Muscle layer of duodenum (tissue), 2 donors: ENCODE data around the gene CD2AP.
"Not testable (repeated sequence)": the region's sequence is repeated elsewhere in the genome, so short reads cannot be mapped to it uniquely, and the experiment has no call there.

Experiments used
- H3K27ac ChIP-seq: one replicate; pipeline ENCODE4 v1.7.0; 2013; ENCODE audit warnings: mild to moderate bottlenecking, low read length
- H3K27me3 ChIP-seq: one replicate; pipeline ENCODE4 v1.7.0; 2013; ENCODE audit warnings: low read depth, mild to moderate bottlenecking, control low read depth, low read length
- H3K36me3 ChIP-seq, 2 donors: one replicate each; pipeline ENCODE4 v1.7.0; 2013; ENCODE audit warnings: low read length in 2 of 2, control low read depth in 1 of 2, mild to moderate bottlenecking in 1 of 2; ENCODE audit not compliant: insufficient read depth in 2 of 2, control insufficient read depth in 1 of 2
- H3K4me1 ChIP-seq, 2 donors: one replicate each; pipeline ENCODE4 v1.7.0; 2013; ENCODE audit warnings: low read length in 2 of 2, mild to moderate bottlenecking in 2 of 2, control low read depth in 1 of 2, moderate library complexity in 1 of 2; ENCODE audit not compliant: insufficient read depth in 2 of 2, control insufficient read depth in 1 of 2
- H3K4me3 ChIP-seq, 2 donors: one replicate each; pipeline ENCODE4 v1.7.0; 2013; ENCODE audit warnings: low read length in 2 of 2, low read depth in 1 of 2, mild to moderate bottlenecking in 1 of 2
- H3K9me3 ChIP-seq, 2 donors: one replicate each; pipeline ENCODE4 v1.7.0; 2013; ENCODE audit warnings: low read length in 2 of 2, control low read depth in 1 of 2, mild to moderate bottlenecking in 1 of 2; ENCODE audit not compliant: control insufficient read depth in 1 of 2
- donor health status: healthy.

Gene CD2AP

DNA sequence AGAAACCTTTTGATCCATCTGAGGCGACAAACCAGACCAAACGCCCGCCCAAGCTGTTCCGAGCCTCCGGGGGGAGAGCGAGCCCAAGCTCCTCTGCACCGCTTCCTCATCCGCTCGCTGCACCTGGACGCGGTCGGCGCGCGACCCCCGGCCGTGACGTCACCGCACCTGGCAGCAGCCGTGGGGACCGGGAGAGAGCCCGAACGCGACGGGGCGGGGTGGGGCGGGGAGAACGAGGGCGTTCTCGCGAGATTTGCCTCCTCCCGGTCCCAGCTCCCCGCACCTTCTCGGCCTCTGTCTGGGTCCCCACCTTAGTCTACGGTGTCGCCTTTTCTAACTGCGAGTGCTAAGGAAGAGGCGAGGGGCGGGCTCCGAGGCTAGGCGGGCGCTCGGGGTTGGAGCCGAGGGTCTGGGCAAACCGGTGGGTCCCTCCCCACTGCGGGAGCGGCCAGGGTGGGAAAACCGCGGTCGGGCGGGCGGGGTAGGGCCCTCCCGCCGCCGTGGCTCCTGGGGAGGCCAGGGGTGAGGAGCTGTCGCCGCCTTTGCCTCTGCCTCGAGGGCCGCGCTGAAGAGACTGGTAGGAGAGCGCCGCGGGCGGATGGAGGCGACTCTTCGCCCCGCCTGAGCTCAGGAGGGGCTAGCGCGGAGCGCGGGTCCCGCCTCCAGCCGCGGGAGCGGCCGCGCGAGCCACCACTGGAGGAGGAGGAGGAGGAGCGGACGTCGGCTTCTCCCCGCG lies at the start of gene CD2AP:
CD2AP (plus strand) TSS at position 293 of the 736 bp plus-strand sequence. CDS start 456 bp downstream, outside the sequence.
- Histone ChIP-seq H3K4me3 (peak within 1 kb of the TSS; percentile 82 to 99), H3K4me1 (peaks cover 3 to 10% of the 10 kb centered on the region in 2 donors), H3K9me3 (no peaks in the 10 kb centered on the region), H3K36me3 (no peaks in the 10 kb centered on the region), H3K27ac (peak within 1 kb of the TSS; percentile 94), H3K27me3 (no peaks in the 10 kb centered on the region)

DNA sequence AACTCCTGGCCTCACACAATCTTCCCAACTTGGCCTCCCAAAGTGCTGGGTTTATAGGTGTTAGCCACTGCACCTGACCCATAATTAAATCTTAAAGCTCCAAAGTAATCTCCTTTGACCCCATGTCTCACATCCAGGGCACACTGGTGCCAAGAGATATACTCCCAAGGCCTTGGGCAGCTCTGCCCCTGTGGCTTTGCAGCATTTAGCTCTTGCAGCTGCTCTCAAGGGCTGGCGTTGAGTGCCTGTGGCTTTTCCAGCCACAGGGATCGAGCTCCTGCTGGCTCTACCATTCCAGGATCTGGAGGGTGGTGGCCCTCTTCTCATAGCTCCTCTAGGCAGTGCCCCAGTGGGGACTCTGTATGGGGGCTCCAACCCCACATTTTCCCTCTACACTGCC lies 49.3 kb upstream of the CD2AP start:
- Histone ChIP-seq H3K36me3 (no peaks in the 10 kb centered on the region), H3K27me3 (no peaks in the 10 kb centered on the region), H3K9me3 (peaks cover 3 to 9% of the 10 kb centered on the region in 2 donors), H3K4me1 (no peaks in the 10 kb centered on the region), H3K27ac (no peak overlapping the region), H3K4me3 (no peak overlapping the region)

DNA sequence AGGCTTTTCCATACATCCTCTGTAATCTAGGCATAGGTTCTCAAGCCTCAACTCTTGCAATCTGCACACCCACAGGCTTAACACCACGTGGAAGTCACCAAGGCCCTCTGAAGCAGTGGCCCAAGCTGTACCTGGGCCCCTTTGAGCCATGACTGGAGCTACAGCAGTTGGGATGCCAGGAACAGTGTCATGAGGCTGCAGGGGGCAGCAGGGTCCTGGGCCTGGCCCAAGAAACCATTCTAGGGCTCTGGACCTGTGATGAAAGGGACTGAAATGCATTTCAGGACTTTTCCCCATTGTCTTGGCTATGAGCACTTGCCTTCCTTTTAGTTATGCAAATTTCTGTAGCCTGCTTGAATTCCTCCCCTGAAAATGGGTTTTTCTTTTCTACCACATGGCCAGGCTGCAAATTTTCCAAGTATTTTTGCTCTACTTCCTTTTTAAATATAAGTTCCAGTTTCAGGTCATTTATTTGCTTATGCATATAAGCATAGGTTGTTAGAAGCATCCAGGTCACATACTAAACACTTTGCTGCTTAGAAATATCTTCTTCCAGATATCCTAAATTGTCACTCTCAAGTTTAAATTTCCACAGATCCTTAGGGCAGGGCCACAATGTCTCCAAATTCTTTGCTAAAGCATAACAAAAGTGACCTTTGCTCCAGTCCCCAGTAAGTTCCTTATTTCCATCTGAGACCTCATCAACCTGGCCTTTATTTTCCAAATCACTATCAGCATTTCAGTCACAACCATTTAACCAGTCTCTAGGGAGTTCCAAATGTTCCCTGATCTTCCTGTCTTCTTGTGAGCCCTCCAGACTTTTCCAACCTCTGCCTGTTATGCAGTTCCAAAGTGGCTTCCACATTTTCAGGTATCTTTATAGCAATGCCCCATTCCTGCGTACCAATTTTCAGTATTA lies 48.6 kb upstream of the CD2AP start:
- no peak overlapping the region for H3K4me3 ChIP-seq
- no peak overlapping the region for H3K27ac ChIP-seq
- no peaks in the 10 kb centered on the region for H3K4me1 ChIP-seq
- H3K27me3 ChIP-seq = no peaks in the 10 kb centered on the region
- H3K9me3 ChIP-seq = peaks cover 3 to 9% of the 10 kb centered on the region in 2 donors
- no peaks in the 10 kb centered on the region for H3K36me3 ChIP-seq

DNA sequence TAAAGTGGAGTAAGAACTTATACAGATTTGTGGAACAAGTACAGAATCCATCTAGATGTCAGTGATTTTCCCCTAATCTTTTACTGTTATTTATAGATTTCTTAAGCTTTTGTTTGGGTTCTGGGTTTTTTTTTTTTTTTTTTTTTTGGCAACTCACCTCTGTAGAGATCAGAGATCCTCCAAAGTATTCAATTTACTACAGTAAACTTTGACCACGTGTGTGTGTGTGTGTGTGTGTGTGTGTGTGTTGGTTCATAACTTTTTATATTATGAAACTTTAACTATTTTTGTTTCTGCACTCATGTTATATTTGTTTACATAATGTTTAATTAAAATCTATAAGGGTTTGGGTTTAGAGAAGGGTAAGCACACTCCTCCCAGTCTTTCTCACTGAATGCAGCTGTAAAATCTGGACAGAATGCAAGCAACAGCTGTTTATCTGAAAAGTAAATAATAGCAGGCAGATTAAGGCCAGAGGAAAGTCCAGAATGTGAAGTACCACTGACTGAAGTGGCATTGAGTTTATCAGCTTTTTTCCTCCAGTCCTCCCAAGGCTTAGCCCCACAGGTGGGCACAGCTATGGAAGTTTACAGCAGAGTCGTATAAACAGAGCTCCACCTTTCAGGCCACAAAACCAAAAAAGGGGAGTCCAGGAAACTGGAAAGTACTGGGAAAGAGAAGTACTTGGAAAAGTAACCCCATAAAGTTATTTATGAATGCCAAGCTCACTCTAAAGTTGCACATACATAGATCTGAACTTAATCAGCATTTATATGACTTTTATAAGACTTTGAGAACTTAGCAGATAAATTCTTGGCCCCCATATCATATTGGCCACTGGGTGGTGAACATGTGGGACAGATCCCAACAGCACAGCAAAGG lies 43.0 kb upstream of the CD2AP start:
- Histone ChIP-seq H3K27ac (no peak overlapping the region), H3K9me3 (peaks cover 0 to under 1% of the 10 kb centered on the region in 2 donors), H3K4me1 (no peaks in the 10 kb centered on the region), H3K36me3 (no peaks in the 10 kb centered on the region), H3K4me3 (no peak overlapping the region), H3K27me3 (no peaks in the 10 kb centered on the region)

- Histone ChIP-seq H3K36me3 (no peaks in the 10 kb centered on the region), H3K27me3 (no peaks in the 10 kb centered on the region), H3K4me1 (no peaks in the 10 kb centered on the region), H3K27ac (no peak overlapping the region), H3K9me3 (no peaks in the 10 kb centered on the region), H3K4me3 (no peak overlapping the region)
These were observed 42.4 kb upstream of the CD2AP start for GRCh38 chr6:47435254-47435612.

GRCh38 chr6:47437592-47437991 lies 40.0 kb upstream of the CD2AP start:
- Histone ChIP-seq H3K27ac (no peak overlapping the region), H3K27me3 (no peaks in the 10 kb centered on the region), H3K4me3 (no peak overlapping the region), H3K36me3 (no peaks in the 10 kb centered on the region), H3K4me1 (no peaks in the 10 kb centered on the region), H3K9me3 (no peaks in the 10 kb centered on the region)

GRCh38 chr6:47438481-47439347 lies 38.9 kb upstream of the CD2AP start:
- Histone ChIP-seq H3K9me3 (no peaks in the 10 kb centered on the region), H3K4me3 (no peak overlapping the region), H3K27me3 (no peaks in the 10 kb centered on the region), H3K27ac (no peak overlapping the region), H3K36me3 (no peaks in the 10 kb centered on the region), H3K4me1 (no peaks in the 10 kb centered on the region)

- no peaks in the 10 kb centered on the region for H3K36me3 ChIP-seq
- H3K27ac ChIP-seq = no peak overlapping the region
- H3K27me3 ChIP-seq = no peaks in the 10 kb centered on the region
- H3K9me3 ChIP-seq = no peaks in the 10 kb centered on the region
- no peaks in the 10 kb centered on the region for H3K4me1 ChIP-seq
- H3K4me3 ChIP-seq = no peak overlapping the region
These were observed 38.3 kb upstream of the CD2AP start for GRCh38 chr6:47439348-47439668.

DNA sequence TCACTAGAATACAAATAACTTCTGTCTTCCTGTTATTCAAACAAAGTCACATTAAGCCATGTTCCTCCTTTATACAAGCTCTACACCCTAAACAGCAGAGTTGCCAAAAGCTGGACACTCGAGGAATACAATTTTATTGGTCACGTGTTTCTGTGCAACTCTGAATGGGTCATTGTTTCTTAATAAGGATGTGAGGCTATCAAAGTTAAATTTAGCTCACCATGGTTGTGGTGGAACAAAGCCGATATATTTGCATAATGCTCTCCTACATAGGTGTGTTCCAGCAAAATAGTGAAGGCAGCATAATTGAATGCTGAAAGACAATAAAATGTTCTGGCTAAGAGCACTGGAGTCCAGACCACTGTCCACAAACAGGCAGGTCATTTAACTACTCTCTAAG lies 36.9 kb upstream of the CD2AP start:
- H3K36me3 ChIP-seq = no peaks in the 10 kb centered on the region
- H3K4me1 ChIP-seq = no peaks in the 10 kb centered on the region
- no peak overlapping the region for H3K4me3 ChIP-seq
- H3K27ac ChIP-seq = no peak overlapping the region
- H3K27me3 ChIP-seq = no peaks in the 10 kb centered on the region
- H3K9me3 ChIP-seq = no peaks in the 10 kb centered on the region

DNA sequence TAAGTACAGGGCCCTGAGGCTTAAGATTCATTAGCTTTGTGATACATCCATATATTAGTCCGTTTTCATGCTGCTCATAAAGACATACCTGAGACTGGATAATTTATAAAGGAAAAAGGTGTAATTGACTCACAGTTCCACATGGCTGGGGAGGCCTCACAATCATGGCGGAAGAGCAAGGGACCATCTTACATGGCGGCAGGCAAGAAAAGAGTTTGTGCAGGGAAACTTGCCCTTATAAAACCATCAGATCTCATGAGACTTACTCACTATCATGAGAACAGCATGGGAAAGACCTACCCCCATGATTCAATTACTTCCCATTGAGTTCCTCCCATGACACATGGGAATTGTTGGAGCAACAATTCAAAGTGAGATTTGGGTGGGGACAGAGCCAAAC lies 32.6 kb upstream of the CD2AP start:
- not testable (repeated sequence) for H3K4me1 ChIP-seq, H3K36me3 ChIP-seq, H3K27ac ChIP-seq, H3K27me3 ChIP-seq, H3K4me3 ChIP-seq, H3K9me3 ChIP-seq
